Mesothelial cell of epicardium (in vitro differentiated cells): ENCODE data around the gene SOWAHB. TPM values are rescaled to one million over a fixed set of nuclear protein-coding genes. Genes with fewer than 3 reads are reported as not detected.

ENCODE experiments used
- DNase-seq, 2 experiments: peaks; one replicate each; pipeline ENCODE4 v3.0.0; 2021; ENCODE audit warnings: low spot score in 2 of 2; ENCODE audit not compliant: unreplicated experiment in 2 of 2
- H3K27ac Mint-ChIP-seq: 2 replicates; pipeline ENCODE4 v1.8.0; 2021; ENCODE audit warnings: mixed read lengths
- H3K27me3 Mint-ChIP-seq: 2 replicates; pipeline ENCODE4 v1.8.0; 2021; ENCODE audit warnings: low read depth, mixed read lengths
- H3K36me3 Mint-ChIP-seq: 2 replicates; pipeline ENCODE4 v1.8.0; 2021; ENCODE audit warnings: mixed read lengths
- H3K4me1 Mint-ChIP-seq: 2 replicates; pipeline ENCODE4 v1.8.0; 2021; ENCODE audit warnings: mixed read lengths
- H3K4me3 Mint-ChIP-seq: 2 replicates; pipeline ENCODE4 v1.8.0; 2021; ENCODE audit warnings: mild to moderate bottlenecking, moderate library complexity, mixed read lengths
- H3K9me3 Mint-ChIP-seq: 2 replicates; pipeline ENCODE4 v1.8.0; 2021; ENCODE audit warnings: mixed read lengths
- total RNA-seq: library from RNA; stranded (reverse); gene quantifications from 3 replicates; pipeline ENCODE4 v1.2.1, GENCODE V29; 2021
- TF ChIP-seq, protein P1 (sequence below): fragments of 200-600 bp; sonication (generic); IDR thresholded peaks from one replicate; pipeline ENCODE4 v1.5.0; 2021; ENCODE audit warnings: antibody characterized with exemption; ENCODE audit not compliant: unreplicated experiment

The SOWAHB gene
- total RNA-seq, 1 donor from 2014 or later: 1.1 TPM

DNA sequence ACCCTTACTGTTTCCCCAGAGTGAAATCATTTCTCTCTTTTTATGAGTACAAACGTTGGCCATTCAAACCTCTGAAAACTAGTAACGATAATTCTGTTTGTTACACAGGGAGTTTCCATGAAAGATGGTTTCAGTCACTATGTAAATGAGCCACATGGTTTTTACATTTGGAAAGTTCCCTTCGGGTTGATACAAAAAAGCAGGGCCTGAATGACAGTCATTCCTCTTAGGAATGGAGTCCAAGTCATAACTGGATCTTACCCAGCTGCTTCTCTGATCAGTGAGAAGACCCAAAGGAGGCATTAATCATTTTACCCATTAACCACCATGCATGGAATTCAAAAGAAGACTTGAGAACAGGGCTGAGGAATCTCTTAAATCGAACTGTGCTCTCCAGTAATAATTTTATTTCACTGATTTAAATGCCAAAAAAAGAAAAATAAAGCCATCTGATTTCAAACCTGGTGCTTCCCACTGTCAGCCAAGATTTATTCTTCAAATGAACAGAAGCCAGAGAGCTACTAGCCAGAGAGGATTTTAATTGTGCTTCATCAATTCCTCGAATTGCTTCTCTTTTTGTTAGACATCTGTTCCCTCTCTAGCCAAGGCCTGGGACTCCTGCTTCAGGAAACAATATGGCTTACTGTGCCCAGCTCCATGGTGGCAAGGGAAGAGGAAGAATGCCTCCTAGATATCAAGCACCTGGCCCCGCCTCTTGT, 3.2 kb downstream of the SOWAHB start:
- no peaks in the 10 kb centered on the region for H3K9me3 Mint-ChIP-seq
- TF ChIP-seq, protein P1, sequence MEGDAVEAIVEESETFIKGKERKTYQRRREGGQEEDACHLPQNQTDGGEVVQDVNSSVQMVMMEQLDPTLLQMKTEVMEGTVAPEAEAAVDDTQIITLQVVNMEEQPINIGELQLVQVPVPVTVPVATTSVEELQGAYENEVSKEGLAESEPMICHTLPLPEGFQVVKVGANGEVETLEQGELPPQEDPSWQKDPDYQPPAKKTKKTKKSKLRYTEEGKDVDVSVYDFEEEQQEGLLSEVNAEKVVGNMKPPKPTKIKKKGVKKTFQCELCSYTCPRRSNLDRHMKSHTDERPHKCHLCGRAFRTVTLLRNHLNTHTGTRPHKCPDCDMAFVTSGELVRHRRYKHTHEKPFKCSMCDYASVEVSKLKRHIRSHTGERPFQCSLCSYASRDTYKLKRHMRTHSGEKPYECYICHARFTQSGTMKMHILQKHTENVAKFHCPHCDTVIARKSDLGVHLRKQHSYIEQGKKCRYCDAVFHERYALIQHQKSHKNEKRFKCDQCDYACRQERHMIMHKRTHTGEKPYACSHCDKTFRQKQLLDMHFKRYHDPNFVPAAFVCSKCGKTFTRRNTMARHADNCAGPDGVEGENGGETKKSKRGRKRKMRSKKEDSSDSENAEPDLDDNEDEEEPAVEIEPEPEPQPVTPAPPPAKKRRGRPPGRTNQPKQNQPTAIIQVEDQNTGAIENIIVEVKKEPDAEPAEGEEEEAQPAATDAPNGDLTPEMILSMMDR: no peak
- H3K36me3 Mint-ChIP-seq: no peaks in the 10 kb centered on the region
- no peak overlapping the region for H3K4me3 Mint-ChIP-seq
- peaks cover 11% of the 10 kb centered on the region for H3K4me1 Mint-ChIP-seq
- no peak for DNase-seq
- peaks cover 40% of the 10 kb centered on the region for H3K27me3 Mint-ChIP-seq
- H3K27ac Mint-ChIP-seq: no peak overlapping the region

DNA sequence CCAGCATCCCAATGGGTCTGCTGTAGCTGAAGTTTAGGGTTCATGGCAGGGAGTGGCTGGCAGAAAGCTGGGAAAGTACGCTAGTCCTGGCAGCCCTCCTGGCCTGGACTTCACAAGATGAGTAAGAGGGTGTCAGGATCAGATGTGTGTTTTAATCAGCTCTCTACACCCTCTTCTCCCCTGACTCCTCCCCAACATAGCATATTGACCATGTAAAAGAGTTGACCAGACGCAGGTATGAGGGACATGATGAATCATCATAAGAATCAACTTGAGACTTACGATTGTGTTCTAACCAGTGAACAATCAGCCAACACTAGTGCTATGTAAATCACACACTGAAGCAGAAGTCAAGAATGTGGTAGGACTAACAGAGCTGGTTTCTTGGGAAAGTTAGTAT, 5.3 kb downstream of the SOWAHB start:
- H3K27ac Mint-ChIP-seq: no peak overlapping the region
- H3K27me3 Mint-ChIP-seq: peaks cover 26% of the 10 kb centered on the region
- DNase-seq: no peak
- TF ChIP-seq, protein P1: no peak
- no peaks in the 10 kb centered on the region for H3K36me3 Mint-ChIP-seq
- H3K4me1 Mint-ChIP-seq: no peaks in the 10 kb centered on the region
- H3K4me3 Mint-ChIP-seq: no peak overlapping the region
- H3K9me3 Mint-ChIP-seq: no peaks in the 10 kb centered on the region

DNA sequence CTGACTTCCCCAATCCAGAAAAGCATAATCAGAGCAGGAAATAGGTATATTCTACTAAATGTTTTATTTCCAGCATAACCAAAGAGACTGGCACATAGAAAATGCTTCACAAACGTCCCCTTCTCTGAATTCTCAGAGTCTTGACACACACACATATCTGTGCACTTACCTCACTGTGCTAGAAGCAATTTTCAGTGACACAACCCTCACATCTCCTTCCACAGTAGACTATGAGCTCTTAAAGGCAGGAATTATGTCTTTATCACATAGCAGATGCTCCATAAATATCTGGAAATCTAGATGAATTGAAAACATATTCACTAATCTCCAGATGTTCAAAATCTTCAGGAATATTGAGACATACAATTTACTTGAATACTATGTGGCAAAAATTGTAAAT, 5.9 kb downstream of the SOWAHB start:
- Mint-ChIP-seq H3K27me3 (peaks cover 24% of the 10 kb centered on the region), H3K4me1 (no peaks in the 10 kb centered on the region), H3K4me3 (no peak overlapping the region), H3K36me3 (no peaks in the 10 kb centered on the region), H3K27ac (no peak overlapping the region), H3K9me3 (no peaks in the 10 kb centered on the region)
- DNase-seq: no peak
- TF ChIP-seq, protein P1: no peak

DNA sequence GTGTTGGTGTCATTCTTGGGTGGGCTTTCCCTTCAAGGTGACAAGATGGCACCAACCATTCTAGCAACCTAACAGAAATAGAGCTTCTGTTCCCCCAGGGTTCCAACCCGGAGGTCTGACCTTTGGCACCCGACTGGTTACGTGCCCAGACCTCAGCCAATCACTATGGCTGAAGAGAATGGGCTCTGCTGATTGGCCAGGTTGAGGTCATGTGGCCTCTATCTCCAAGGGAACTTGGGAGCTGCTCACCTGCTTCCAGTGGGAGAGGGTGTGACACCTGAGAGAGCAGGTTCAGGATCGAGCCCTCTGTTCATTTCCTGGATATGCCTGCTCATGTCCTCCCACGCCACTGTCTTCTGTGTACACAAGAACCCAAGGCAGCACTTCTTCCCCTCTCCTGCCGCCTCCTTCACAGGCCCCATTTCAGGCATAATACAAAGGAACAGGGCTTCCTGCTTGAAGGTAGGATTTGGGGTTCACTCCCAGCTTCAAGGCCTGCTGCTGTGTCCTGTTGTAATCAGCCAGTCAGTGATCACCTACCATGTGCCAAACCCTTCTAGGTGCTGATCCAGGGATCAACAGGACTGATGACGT, 11.0 kb downstream of the SOWAHB start:
- Mint-ChIP-seq H3K27ac (no peak overlapping the region), H3K4me1 (peaks cover 9% of the 10 kb centered on the region), H3K4me3 (no peak overlapping the region), H3K36me3 (no peaks in the 10 kb centered on the region), H3K9me3 (no peaks in the 10 kb centered on the region), H3K27me3 (peaks cover 8% of the 10 kb centered on the region)
- no peak for DNase-seq
- TF ChIP-seq, protein P1: no peak

DNA sequence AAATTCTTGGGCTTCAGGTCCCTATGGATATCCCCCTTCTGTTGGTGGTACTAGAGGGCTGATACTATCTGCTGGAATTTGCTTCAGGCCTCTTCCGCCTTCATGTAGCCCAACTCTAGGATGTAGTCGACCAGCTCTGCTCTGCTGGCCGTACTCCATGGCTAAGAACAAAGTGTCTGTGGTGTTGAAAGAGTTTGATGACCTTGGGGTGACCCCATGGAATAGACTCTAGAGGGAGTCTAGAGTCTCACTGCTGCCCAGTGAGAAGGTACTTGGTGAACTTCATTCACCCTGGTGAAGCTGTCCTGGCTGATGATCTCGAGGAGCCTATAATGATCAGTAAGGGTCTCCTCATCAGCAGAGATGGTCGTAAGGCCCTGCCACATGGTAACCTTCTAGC, 11.7 kb downstream of the SOWAHB start:
- H3K36me3 Mint-ChIP-seq: no peaks in the 10 kb centered on the region
- H3K4me3 Mint-ChIP-seq: no peak overlapping the region
- peaks cover 5% of the 10 kb centered on the region for H3K27me3 Mint-ChIP-seq
- no peaks in the 10 kb centered on the region for H3K9me3 Mint-ChIP-seq
- no peak for DNase-seq
- H3K27ac Mint-ChIP-seq: no peak overlapping the region
- TF ChIP-seq, protein P1: no peak
- peaks cover 11% of the 10 kb centered on the region for H3K4me1 Mint-ChIP-seq
